ENCODE data around the gene PRDM16.

GRCh38 chr1:3241236-3241550 lies 172.2 kb downstream of the PRDM16 start:
- TF ChIP-seq CTCF (IDR thresholded peaks at IDR 0.05; ENCODE audit: borderline replicate concordance, extremely low read depth, low read length, poor library complexity, severe bottlenecking) (no peak), EZH2 (IDR thresholded peaks at IDR 0.05; ENCODE audit: borderline replicate concordance, low read depth, low read length, severe bottlenecking) (no peak)
